Stomach (tissue), 9 donors: Measurements from ENCODE around the gene LMF2. TPM values are rescaled to one million over a fixed set of nuclear protein-coding genes. Genes with fewer than 3 reads are reported as not detected.

Experiments used
- DNase-seq, 2 donors: peaks; one replicate each; pipeline versions ENCODE4 v3.0.0 to v3.0.0-alpha.2; 2013 to 2019
- H3K27ac ChIP-seq, 5 donors: fragments of 200-600 bp in 4 of 5; sonication (generic) in 4 of 5; one replicate each; pipeline ENCODE4 v1.5.1; 2013 to 2019; ENCODE audit warnings: mild to moderate bottlenecking in 1 of 5, moderate library complexity in 1 of 5
- H3K27me3 ChIP-seq, 3 donors: fragments of 200-600 bp; sonication (generic); one replicate each; pipeline ENCODE4 v1.5.1; 2017 to 2019; ENCODE audit warnings: mixed run types in 1 of 3
- H3K36me3 ChIP-seq, 4 donors: fragments of 200-600 bp; sonication (generic); 1 replicate in 3 of 4; 2 replicates in 1 of 4; pipeline ENCODE4 v1.5.1; 2016 to 2019
- H3K4me1 ChIP-seq, 4 donors: fragments of 200-600 bp; sonication (generic); one replicate each; pipeline ENCODE4 v1.5.1; 2016 to 2019
- H3K4me3 ChIP-seq, 4 donors: fragments of 200-600 bp; sonication (generic) in 3 of 4; one replicate each; pipeline ENCODE4 v1.5.1; 2016 to 2019; ENCODE audit warnings: mild to moderate bottlenecking in 1 of 4
- H3K9me3 ChIP-seq, 4 donors: fragments of 200-600 bp; sonication (generic); one replicate each; pipeline ENCODE4 v1.5.1; 2016 to 2019
- EP300 ChIP-seq: sonication (generic); formaldehyde crosslinking; IDR thresholded peaks from one replicate; pipeline ENCODE4 v1.6.1; 2017; ENCODE audit warnings: antibody characterized with exemption
- POLR2A ChIP-seq, 4 donors: fragments of 450-650 bp; IDR thresholded peaks; one replicate each; pipeline ENCODE4 v1.6.1; 2016; ENCODE audit warnings: antibody characterized with exemption in 4 of 4, control low read depth in 2 of 4, mild to moderate bottlenecking in 1 of 4, moderate library complexity in 1 of 4
- POLR2AphosphoS5 ChIP-seq, 3 donors: sonication (generic); formaldehyde crosslinking; IDR thresholded peaks; one replicate each; pipeline ENCODE4 v1.6.1; 2016; ENCODE audit warnings: antibody characterized with exemption in 3 of 3
- WGBS, 5 donors: extraction: QIAGEN DNeasy Blood & Tissue Kit in 3 of 5; methylation state at CpG; one replicate each; pipeline versions ENCODE4 v1.1.5 to v1.1.7; 2013 to 2018; 5-methylcytosine and 5-hydroxymethylcytosine counted together
- intact Hi-C: fragments of 100-400 bp; cut with DNase I; formaldehyde crosslinking; loops from one replicate; pipeline ENCODE4 v1.15.1; 2023; ENCODE audit warnings: low total_unique reads
- polyA plus RNA-seq, 3 donors: library from polyadenylated mRNA; stranded (reverse); fragments of 200-250 nt; gene quantifications; one replicate each; pipeline ENCODE4 v1.2.3, GENCODE V29; 2013
- total RNA-seq, 5 donors: library from RNA; depleted of rRNA; stranded (reverse); fragments of >200 nt; gene quantifications; one replicate each; pipeline versions ENCODE4 v1.1.0 to v1.2.3, GENCODE V29; 2014 to 2016
- TF ChIP-seq, protein P1 (sequence below), 7 experiments: fragments of 450-650 bp in 4 of 7; fragments of 200-600 bp in 3 of 7; sonication (generic) in 3 of 7; IDR thresholded peaks; one replicate each; pipeline ENCODE4 v1.5.1; 2016 to 2019; ENCODE audit warnings: antibody characterized with exemption in 7 of 7, control low read depth in 2 of 7, mild to moderate bottlenecking in 1 of 7
- donor health status: healthy with polysubstance abuse.
- donor health status: Bipolar disorder and iron deficiency.
- donor health status: healthy.

LMF2 gene
- total and polyA plus RNA-seq, 8 donors = 11.9 to 212 (median 52.9) TPM

DNA sequence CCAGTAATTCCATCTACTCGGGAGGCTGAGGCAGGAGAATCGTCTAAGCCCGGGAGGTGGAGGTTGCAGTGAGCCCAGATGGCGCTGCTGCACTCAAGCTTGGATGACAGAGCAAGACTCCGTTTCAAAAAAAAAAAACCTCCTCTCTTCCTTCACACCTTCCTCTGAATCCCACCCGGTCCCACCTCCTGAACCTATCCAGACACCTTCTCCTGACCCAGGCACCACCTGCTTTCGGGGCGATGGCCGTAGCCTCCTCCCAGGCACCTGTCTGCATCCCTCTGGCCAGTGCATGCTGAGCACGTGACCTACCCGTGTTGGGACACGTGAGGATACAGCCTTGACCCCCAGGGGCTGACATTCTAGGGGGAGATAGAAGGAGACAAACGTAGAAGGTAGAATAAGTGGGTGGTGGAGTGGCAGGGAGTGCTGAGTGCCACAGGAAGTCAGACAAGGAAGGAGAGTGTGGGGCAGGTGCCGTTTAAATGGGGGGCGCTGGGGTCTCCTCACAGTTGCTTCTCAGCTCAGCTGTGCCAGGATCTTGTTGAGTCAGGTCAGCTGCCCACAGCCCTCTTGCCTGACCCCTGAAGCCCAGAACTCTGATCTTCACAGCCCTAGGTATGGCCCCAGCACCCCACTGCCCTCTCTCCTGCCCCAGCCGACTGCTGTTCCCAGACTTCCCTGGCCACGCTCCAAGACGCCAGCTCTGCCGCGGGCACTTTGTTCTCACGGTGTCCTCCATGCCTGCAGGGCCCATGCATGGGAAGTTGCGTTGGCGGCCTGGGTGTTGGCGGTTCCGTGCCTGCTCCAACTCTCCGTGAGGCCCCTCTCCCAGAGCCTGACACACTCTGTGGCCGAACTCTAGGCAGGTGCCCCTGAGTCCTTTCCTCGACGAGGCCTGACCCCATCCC lies 22.0 kb downstream of the LMF2 start:
- peak in 1 of 2 donors; percentile 86 for DNase-seq
- H3K9me3 ChIP-seq = no peaks in the 10 kb centered on the region
- WGBS, 5 donors = 46 to 55% (median 50%) methylated on average over 29 of the region's 29 CpGs
- peaks cover 7 to 85% (median 25%) of the 10 kb centered on the region in 3 donors for H3K27me3 ChIP-seq
- TF ChIP-seq POLR2AphosphoS5 (IDR thresholded peaks at IDR 0.05) (no peak), POLR2A (IDR thresholded peaks at IDR 0.05) (no peak), EP300 (no peak)
- TF ChIP-seq, protein P1, sequence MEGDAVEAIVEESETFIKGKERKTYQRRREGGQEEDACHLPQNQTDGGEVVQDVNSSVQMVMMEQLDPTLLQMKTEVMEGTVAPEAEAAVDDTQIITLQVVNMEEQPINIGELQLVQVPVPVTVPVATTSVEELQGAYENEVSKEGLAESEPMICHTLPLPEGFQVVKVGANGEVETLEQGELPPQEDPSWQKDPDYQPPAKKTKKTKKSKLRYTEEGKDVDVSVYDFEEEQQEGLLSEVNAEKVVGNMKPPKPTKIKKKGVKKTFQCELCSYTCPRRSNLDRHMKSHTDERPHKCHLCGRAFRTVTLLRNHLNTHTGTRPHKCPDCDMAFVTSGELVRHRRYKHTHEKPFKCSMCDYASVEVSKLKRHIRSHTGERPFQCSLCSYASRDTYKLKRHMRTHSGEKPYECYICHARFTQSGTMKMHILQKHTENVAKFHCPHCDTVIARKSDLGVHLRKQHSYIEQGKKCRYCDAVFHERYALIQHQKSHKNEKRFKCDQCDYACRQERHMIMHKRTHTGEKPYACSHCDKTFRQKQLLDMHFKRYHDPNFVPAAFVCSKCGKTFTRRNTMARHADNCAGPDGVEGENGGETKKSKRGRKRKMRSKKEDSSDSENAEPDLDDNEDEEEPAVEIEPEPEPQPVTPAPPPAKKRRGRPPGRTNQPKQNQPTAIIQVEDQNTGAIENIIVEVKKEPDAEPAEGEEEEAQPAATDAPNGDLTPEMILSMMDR (IDR thresholded peaks at IDR 0.05) = no peak
- H3K36me3 ChIP-seq = no peaks in the 10 kb centered on the region
- H3K4me3 ChIP-seq = no peak overlapping the region
- peak overlapping the region in 3 of 5 donors; percentile 12 to 74 (median 60) for H3K27ac ChIP-seq
- intact Hi-C loops = no loop called here
- peaks cover 24 to 51% (median 46%) of the 10 kb centered on the region in 4 donors for H3K4me1 ChIP-seq

DNA sequence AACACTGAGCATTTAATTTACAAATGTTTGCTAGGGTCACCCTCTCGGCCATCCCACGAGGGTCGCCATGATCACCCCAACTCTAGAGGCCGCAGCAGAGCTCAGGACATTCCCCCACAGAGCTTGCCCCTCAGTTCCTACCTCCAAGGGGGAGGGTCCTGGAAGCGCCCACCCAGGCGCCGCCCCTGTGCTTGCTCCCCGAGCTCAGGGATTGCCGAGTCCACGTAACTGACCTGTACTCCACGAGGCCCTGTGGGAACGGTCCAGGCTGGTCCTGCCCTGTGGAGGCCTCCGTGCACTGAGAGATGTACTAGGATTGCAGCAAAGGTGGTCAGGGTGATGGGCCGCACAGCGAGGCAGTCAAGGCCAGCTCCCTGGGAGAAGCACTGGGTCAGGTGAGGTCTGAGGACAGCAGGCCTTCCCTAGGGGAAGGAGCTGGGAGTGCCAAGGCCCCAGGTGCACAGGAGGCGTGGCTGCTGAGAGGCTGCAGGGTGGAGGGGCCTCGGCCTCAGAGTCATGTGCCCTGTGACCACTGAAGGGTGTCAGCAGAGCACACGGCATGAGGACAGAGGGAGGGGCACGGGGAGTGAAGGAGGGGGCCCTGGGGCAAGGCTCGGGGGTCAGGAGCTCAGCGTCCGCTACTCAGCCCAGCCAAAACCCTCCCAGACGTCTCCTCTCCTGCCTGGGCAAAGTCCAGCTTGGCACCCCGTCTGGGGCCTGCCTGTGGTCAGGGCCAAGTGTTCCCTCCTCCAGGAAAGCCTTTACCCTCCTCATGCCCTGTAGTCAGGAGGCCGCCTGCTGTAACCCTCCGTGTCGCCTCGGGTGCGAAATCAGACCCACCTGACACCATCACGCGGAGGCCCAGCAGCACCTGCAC lies 23.3 kb downstream of the LMF2 start:
- Histone ChIP-seq H3K27ac (peak overlapping the region in 4 of 5 donors; percentile 30 to 74 (median 56)), H3K4me1 (peaks cover 24 to 51% (median 46%) of the 10 kb centered on the region in 4 donors), H3K27me3 (peaks cover 7 to 91% (median 29%) of the 10 kb centered on the region in 3 donors), H3K36me3 (no peaks in the 10 kb centered on the region), H3K4me3 (no peak overlapping the region), H3K9me3 (no peaks in the 10 kb centered on the region)
- 45 to 72% (median 56%) methylated on average over 23 to 31 of the region's 31 CpGs for WGBS, 5 donors
- DNase-seq = peak; percentile 81 to 90
- intact Hi-C loops = no loop called here
- TF ChIP-seq POLR2A (IDR thresholded peaks at IDR 0.05) (no peak), EP300 (no peak), POLR2AphosphoS5 (IDR thresholded peaks at IDR 0.05) (no peak)
- TF ChIP-seq, protein P1 (IDR thresholded peaks at IDR 0.05) = no peak

DNA sequence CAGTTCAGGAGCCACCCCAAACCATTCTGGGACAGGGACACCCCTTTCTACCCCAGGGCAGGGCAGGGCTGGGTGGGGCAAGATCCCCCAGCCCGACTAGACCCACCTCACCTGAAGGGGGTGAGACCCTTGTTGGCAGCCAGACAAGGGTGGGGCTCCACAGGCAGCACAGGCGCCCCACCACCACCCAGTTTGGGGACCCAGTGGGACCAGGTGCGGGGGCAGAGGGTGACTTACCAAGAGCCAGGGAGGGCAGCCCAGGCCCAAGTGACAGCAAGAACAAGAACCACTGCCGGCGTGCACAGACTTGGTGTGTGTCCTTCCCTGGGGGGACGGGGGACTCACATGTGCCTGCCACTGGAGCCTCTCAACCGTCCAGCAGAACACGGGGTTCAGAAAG lies 23.9 kb downstream of the LMF2 start:
- no peaks in the 10 kb centered on the region for H3K36me3 ChIP-seq

More for the DNA sequence above, 23.9 kb downstream of the LMF2 start:
- intact Hi-C loops = no loop called here
- H3K4me1 ChIP-seq = peaks cover 24 to 51% (median 46%) of the 10 kb centered on the region in 4 donors
- 80 to 87% (median 85%) methylated on average over 7 to 8 of the region's 8 CpGs for WGBS, 5 donors
- H3K9me3 ChIP-seq = no peaks in the 10 kb centered on the region
- peak overlapping the region in 3 of 5 donors; percentile 30 to 74 (median 60) for H3K27ac ChIP-seq
- DNase-seq = no peak
- TF ChIP-seq POLR2AphosphoS5 (IDR thresholded peaks at IDR 0.05) (no peak), POLR2A (IDR thresholded peaks at IDR 0.05) (no peak), EP300 (no peak)
- TF ChIP-seq, protein P1 (IDR thresholded peaks at IDR 0.05) = no peak
- H3K27me3 ChIP-seq = peaks cover 7 to 92% (median 29%) of the 10 kb centered on the region in 3 donors
- no peak overlapping the region for H3K4me3 ChIP-seq
